Thyroid gland (tissue), 4 donors: ENCODE measurements around the gene ANKRD10. TPM values are rescaled to one million over a fixed set of nuclear protein-coding genes. Genes with fewer than 3 reads are reported as not detected.

Experiments used
- DNase-seq, 2 donors: peaks; one replicate each; pipeline ENCODE4 v3.0.0-alpha.2; 2019
- H3K27ac ChIP-seq, 3 donors: fragments of 200-600 bp; sonication (generic); 1 replicate in 2 of 3; 2 replicates in 1 of 3; pipeline ENCODE4 v1.5.1; 2016 to 2019; ENCODE audit warnings: mild to moderate bottlenecking in 1 of 3, moderate library complexity in 1 of 3
- H3K27me3 ChIP-seq: fragments of 200-600 bp; sonication (generic); one replicate; pipeline ENCODE4 v1.5.1; 2019
- H3K36me3 ChIP-seq, 2 donors: fragments of 200-600 bp; sonication (generic); one replicate each; pipeline ENCODE4 v1.5.1; 2016 to 2019
- H3K4me1 ChIP-seq, 2 donors: fragments of 200-600 bp; sonication (generic); one replicate each; pipeline ENCODE4 v1.5.1; 2017 to 2019
- H3K4me3 ChIP-seq, 3 donors: fragments of 200-600 bp; sonication (generic); replicated peaks in 1 of 3; 1 replicate in 2 of 3; 2 replicates in 1 of 3; pipeline ENCODE4 v1.5.1; 2016; ENCODE audit warnings: mild to moderate bottlenecking in 1 of 3
- H3K9me3 ChIP-seq: fragments of 200-600 bp; sonication (generic); one replicate; pipeline ENCODE4 v1.5.1; 2017
- POLR2A ChIP-seq, 2 donors: fragments of 450-650 bp; IDR thresholded peaks; one replicate each; pipeline ENCODE4 v1.6.1; 2017; ENCODE audit warnings: antibody characterized with exemption in 2 of 2, mild to moderate bottlenecking in 2 of 2, moderate library complexity in 1 of 2
- WGBS, 2 donors: methylation state at CpG; one replicate each; pipeline ENCODE4 v1.1.5; 2017; 5-methylcytosine and 5-hydroxymethylcytosine counted together
- intact Hi-C: fragments of 100-400 bp; cut with DNase I; formaldehyde crosslinking; loops from one replicate; pipeline ENCODE4 v1.15.1; 2023
- total RNA-seq, 4 donors: library from RNA; depleted of rRNA; stranded (reverse); fragments of >200 nt; gene quantifications; one replicate each; pipeline ENCODE4 v1.2.3, GENCODE V29; 2016
- TF ChIP-seq, protein P1 (sequence below), 6 experiments: fragments of 200-600 bp in 3 of 6; fragments of 450-650 bp in 3 of 6; sonication (generic) in 3 of 6; IDR thresholded peaks; one replicate each; pipeline ENCODE4 v1.5.1; 2016 to 2019; ENCODE audit warnings: antibody characterized with exemption in 6 of 6, mild to moderate bottlenecking in 2 of 6, inconsistent platforms in 1 of 6, moderate library complexity in 1 of 6

Gene ANKRD10
- total RNA-seq, 4 donors from 2014 or later: 105 to 168 (median 135) TPM

DNA sequence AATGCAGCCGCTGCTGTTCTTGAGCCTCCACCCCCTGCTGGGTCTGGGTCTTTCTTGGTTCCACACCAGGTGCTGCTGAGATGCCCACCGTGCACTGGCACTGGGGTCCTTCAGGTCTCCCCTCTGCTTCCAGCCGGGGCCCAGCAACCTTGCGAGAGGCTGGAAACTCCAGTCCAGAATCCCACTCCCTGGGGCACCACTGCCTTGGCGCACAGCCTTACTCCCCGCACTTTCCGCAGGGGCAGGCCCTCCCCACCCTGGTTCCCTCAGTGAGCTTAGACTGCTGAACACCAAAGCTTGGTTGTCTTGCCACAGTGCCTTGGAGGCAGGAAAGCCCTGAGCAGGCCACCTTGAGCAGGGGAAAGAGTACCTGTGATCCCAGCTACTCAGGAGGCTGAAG, 60.0 kb downstream of the ANKRD10 start:
- H3K4me3 ChIP-seq: no peak overlapping the region
- H3K4me1 ChIP-seq: no peaks in the 10 kb centered on the region
- intact Hi-C loops: no loop called here
- no peak for TF ChIP-seq POLR2A (IDR thresholded peaks at IDR 0.05)
- TF ChIP-seq, protein P1, sequence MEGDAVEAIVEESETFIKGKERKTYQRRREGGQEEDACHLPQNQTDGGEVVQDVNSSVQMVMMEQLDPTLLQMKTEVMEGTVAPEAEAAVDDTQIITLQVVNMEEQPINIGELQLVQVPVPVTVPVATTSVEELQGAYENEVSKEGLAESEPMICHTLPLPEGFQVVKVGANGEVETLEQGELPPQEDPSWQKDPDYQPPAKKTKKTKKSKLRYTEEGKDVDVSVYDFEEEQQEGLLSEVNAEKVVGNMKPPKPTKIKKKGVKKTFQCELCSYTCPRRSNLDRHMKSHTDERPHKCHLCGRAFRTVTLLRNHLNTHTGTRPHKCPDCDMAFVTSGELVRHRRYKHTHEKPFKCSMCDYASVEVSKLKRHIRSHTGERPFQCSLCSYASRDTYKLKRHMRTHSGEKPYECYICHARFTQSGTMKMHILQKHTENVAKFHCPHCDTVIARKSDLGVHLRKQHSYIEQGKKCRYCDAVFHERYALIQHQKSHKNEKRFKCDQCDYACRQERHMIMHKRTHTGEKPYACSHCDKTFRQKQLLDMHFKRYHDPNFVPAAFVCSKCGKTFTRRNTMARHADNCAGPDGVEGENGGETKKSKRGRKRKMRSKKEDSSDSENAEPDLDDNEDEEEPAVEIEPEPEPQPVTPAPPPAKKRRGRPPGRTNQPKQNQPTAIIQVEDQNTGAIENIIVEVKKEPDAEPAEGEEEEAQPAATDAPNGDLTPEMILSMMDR (IDR thresholded peaks at IDR 0.05): no peak
- 89 to 94% methylated on average over 7 of the region's 7 CpGs for WGBS, 2 donors
- no peaks in the 10 kb centered on the region for H3K9me3 ChIP-seq
- DNase-seq: no peak
- no peak overlapping the region for H3K27ac ChIP-seq
- H3K27me3 ChIP-seq: no peaks in the 10 kb centered on the region
- H3K36me3 ChIP-seq: no peaks in the 10 kb centered on the region

- no peak overlapping the region for H3K4me3 ChIP-seq
- H3K9me3 ChIP-seq: no peaks in the 10 kb centered on the region
- intact Hi-C loops: no loop called here
- no peak for TF ChIP-seq POLR2A (IDR thresholded peaks at IDR 0.05)
- TF ChIP-seq, protein P1 (IDR thresholded peaks at IDR 0.05): no peak
- DNase-seq: no peak
- no peak overlapping the region for H3K27ac ChIP-seq
- H3K27me3 ChIP-seq: no peaks in the 10 kb centered on the region
- H3K36me3 ChIP-seq: no peaks in the 10 kb centered on the region
- no peaks in the 10 kb centered on the region for H3K4me1 ChIP-seq
- WGBS, 2 donors: 67 to 89% methylated on average over 5 to 20 of the region's 20 CpGs
Measured at GRCh38 chr13:110853235-110853721, 61.6 kb downstream of the ANKRD10 start.

DNA sequence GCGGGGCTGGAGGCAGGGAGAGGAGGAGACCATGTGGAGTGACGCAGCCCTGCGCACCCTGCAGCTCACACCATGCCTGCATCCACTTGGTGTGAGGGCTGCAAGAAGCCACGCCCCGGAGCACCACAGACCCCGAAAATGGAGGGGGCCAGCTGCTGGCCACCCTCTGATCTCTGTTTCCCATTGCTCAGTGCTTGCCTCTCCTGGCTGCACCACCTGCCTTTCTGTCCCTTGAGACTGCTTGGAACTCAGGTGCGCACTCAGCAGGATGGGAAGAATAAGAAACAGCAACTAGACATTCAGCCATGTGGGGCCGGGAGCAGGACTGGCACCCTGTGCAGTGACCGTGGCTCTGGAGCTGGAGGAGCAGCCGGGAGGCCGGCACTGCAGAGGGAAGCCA, 64.0 kb downstream of the ANKRD10 start:
- Histone ChIP-seq H3K4me3 (no peak overlapping the region), H3K36me3 (no peaks in the 10 kb centered on the region), H3K4me1 (no peaks in the 10 kb centered on the region), H3K27ac (no peak overlapping the region), H3K27me3 (no peaks in the 10 kb centered on the region), H3K9me3 (no peaks in the 10 kb centered on the region)
- no peak for DNase-seq
- WGBS, 2 donors: 75 to 78% methylated on average over 11 of the region's 11 CpGs
- intact Hi-C loops: no loop called here
- TF ChIP-seq, protein P1 (IDR thresholded peaks at IDR 0.05): no peak
- TF ChIP-seq POLR2A (IDR thresholded peaks at IDR 0.05): no peak

DNA sequence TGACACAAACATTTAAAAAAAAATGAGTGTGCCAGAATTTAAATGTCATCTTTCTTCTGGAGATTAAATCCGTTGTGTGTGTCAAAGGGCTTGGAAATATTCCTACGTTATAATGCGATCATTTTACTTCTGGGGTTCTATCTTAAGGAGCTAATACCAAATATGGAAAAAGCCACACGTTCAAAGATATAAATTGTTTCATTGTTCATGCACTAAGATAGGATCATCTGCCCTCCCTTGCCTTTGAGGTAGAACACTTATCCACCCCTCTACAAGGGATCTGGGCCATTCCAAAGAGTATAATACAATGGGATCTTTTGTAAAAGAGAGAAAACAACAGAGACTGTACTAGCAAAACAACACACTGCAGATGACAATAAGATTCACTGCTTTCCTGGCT, 64.9 kb downstream of the ANKRD10 start:
- Histone ChIP-seq H3K27ac (no peak overlapping the region), H3K4me1 (no peaks in the 10 kb centered on the region), H3K36me3 (no peaks in the 10 kb centered on the region), H3K27me3 (no peaks in the 10 kb centered on the region), H3K4me3 (no peak overlapping the region), H3K9me3 (no peaks in the 10 kb centered on the region)
- TF ChIP-seq, protein P1 (IDR thresholded peaks at IDR 0.05): no peak
- TF ChIP-seq POLR2A (IDR thresholded peaks at IDR 0.05): no peak
- DNase-seq: no peak
- 74 to 78% methylated on average over 4 of the region's 4 CpGs for WGBS, 2 donors
- intact Hi-C loops: no loop called here

- Histone ChIP-seq H3K27ac (no peak overlapping the region), H3K4me1 (no peaks in the 10 kb centered on the region), H3K27me3 (no peaks in the 10 kb centered on the region), H3K36me3 (no peaks in the 10 kb centered on the region), H3K4me3 (no peak overlapping the region), H3K9me3 (no peaks in the 10 kb centered on the region)
- DNase-seq: no peak
- intact Hi-C loops: no loop called here
- TF ChIP-seq, protein P1 (IDR thresholded peaks at IDR 0.05): no peak
- TF ChIP-seq POLR2A (IDR thresholded peaks at IDR 0.05): no peak
- 75 to 88% methylated on average over 3 of the region's 3 CpGs for WGBS, 2 donors
Measured at GRCh38 chr13:110845520-110845919, 69.3 kb downstream of the ANKRD10 start.
